C4-2B (cell line): ENCODE measurements around the gene RALA.

Experiments used
- ZFX ChIP-seq: fragments of 450-650 bp; IDR thresholded peaks from 2 replicates; pipeline ENCODE4 v1.6.1; 2017
- TF ChIP-seq, protein P1 (sequence below): fragments of 450-650 bp; conservative IDR thresholded peaks from 2 replicates; pipeline ENCODE4 v1.5.1; 2017; ENCODE audit warnings: mild to moderate bottlenecking

DNA sequence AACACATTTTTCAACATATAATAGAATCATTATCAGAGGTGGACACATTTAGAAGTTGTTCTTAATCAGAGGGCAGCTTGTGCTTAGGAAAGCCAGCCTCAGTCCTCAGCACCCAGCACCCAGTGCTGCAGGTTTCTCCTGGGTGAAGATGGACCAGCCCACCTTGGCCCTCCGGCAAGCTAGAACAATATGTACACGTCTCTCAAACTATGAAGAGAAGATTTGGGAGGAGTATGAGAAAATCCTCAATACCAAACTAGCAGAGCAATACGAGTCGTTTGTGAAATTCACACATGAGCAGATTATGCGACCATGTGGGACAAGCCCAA lies 13.5 kb upstream of the RALA start:
- TF ChIP-seq, protein P1, sequence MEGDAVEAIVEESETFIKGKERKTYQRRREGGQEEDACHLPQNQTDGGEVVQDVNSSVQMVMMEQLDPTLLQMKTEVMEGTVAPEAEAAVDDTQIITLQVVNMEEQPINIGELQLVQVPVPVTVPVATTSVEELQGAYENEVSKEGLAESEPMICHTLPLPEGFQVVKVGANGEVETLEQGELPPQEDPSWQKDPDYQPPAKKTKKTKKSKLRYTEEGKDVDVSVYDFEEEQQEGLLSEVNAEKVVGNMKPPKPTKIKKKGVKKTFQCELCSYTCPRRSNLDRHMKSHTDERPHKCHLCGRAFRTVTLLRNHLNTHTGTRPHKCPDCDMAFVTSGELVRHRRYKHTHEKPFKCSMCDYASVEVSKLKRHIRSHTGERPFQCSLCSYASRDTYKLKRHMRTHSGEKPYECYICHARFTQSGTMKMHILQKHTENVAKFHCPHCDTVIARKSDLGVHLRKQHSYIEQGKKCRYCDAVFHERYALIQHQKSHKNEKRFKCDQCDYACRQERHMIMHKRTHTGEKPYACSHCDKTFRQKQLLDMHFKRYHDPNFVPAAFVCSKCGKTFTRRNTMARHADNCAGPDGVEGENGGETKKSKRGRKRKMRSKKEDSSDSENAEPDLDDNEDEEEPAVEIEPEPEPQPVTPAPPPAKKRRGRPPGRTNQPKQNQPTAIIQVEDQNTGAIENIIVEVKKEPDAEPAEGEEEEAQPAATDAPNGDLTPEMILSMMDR: no peak
- no peak for TF ChIP-seq ZFX
